BE2C (cell line): ENCODE results near the gene RANBP3L.

Experiments
- DNase-seq: peaks from one replicate; pipeline ENCODE4 v3.0.0-alpha.2; 2020
- H3K27me3 ChIP-seq: fragments of 250-450 bp; sonication (Bioruptor Pico); 2 replicates; pipeline ENCODE4 v1.5.1; 2020; ENCODE audit warnings: mild to moderate bottlenecking
- H3K36me3 ChIP-seq: fragments of 250-450 bp; sonication (Bioruptor Pico); 2 replicates; pipeline ENCODE4 v1.5.1; 2020; ENCODE audit warnings: mild to moderate bottlenecking
- H3K4me1 ChIP-seq: fragments of 250-450 bp; sonication (Bioruptor Pico); 2 replicates; pipeline ENCODE4 v1.5.1; 2020
- H3K4me3 ChIP-seq: 2 replicates; pipeline ENCODE4 v1.5.1; 2011; ENCODE audit warnings: low read depth, low read length
- H3K9me3 ChIP-seq: fragments of 250-450 bp; sonication (Bioruptor Pico); 2 replicates; pipeline ENCODE4 v1.5.1; 2020
- TF ChIP-seq, protein P1 (sequence below): IDR thresholded peaks from 2 replicates; pipeline ENCODE4 v1.5.1; 2012; ENCODE audit warnings: mild to moderate bottlenecking, low read depth, low read length

The RANBP3L gene

DNA sequence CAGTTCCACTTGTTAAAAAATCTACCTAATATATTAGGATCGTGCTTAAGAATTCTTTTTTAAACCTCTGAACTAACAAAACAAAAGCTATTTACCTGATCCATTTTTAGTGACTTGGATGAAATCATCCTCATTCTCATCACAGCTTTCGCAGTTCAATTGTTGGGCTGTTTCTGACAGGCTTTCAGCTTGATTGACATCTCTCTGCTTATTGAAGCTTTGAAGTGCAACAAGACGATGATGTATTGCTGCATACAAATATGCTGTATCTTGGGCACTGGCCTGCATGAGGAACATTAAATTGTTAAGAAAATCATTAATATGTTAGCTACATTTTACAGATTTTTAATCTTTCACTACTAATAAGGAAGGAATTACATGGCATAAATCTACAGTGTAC, 50.5 kb downstream of the RANBP3L start:
- no peaks in the 10 kb centered on the region for H3K4me1 ChIP-seq
- H3K9me3 ChIP-seq: no peaks in the 10 kb centered on the region
- TF ChIP-seq, protein P1, sequence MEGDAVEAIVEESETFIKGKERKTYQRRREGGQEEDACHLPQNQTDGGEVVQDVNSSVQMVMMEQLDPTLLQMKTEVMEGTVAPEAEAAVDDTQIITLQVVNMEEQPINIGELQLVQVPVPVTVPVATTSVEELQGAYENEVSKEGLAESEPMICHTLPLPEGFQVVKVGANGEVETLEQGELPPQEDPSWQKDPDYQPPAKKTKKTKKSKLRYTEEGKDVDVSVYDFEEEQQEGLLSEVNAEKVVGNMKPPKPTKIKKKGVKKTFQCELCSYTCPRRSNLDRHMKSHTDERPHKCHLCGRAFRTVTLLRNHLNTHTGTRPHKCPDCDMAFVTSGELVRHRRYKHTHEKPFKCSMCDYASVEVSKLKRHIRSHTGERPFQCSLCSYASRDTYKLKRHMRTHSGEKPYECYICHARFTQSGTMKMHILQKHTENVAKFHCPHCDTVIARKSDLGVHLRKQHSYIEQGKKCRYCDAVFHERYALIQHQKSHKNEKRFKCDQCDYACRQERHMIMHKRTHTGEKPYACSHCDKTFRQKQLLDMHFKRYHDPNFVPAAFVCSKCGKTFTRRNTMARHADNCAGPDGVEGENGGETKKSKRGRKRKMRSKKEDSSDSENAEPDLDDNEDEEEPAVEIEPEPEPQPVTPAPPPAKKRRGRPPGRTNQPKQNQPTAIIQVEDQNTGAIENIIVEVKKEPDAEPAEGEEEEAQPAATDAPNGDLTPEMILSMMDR: no peak

DNA sequence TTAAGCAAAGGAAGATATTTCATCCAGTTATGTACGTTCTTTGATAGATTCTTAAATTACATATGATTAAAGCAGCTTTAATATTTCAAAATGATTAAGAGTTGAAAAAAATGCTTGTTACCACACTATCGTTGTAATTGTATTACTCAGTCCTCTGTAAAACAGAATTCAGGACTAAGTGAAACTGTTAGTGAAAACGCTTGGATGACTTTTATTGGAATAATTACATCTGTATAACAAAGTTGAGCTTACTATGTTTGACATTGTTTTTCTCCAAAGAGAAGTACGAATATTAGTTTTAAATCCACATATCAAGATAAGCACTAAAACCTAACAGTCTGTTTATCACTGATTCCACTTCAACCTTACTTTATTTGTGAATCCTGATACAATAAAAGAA, 51.3 kb downstream of the RANBP3L start:
- no peaks in the 10 kb centered on the region for H3K4me1 ChIP-seq
- H3K4me3 ChIP-seq: no peak overlapping the region
- no peak for DNase-seq
- TF ChIP-seq, protein P1: no peak
- no peaks in the 10 kb centered on the region for H3K9me3 ChIP-seq
- no peaks in the 10 kb centered on the region for H3K36me3 ChIP-seq
- peaks cover 8% of the 10 kb centered on the region for H3K27me3 ChIP-seq

More for the DNA sequence above, 50.5 kb downstream of the RANBP3L start:
- Histone ChIP-seq H3K4me3 (no peak overlapping the region), H3K27me3 (peaks cover 10% of the 10 kb centered on the region), H3K36me3 (no peaks in the 10 kb centered on the region)
- no peak for DNase-seq

DNA sequence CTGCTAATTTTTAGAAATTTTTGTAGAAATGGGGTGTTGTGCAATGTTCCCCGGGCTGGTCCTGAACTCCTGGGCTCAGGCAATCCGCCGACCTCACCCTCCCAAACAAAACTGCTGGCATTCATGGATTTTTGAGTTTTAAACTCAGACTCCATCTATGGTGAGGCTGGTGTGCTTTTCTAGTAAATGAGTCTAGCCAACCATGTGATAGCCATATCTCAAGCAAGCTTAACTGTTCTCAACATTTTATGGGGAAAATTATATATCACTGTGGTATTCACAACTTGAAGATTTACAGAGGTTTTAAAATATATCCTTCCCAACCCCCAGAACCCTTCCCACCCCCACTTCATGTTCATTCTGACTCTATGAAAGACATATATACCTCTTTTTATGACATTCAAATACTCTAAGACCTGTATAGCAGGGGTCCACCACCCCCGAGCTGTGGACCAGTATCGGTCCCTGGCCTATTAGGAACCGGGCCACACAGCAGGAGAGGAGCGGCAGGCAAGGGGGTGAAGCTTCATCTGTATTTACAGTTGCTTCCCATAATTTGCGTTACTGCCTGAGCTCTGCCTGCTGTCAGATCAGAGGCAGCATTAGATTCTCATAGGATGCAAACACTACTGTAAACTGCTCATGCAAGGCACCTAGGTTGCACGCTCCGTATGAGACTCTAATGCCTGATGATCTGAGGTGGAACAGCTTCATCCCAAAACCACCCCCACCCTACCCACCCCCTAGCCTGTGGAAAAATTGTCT, 55.5 kb downstream of the RANBP3L start:
- Histone ChIP-seq H3K4me1 (no peaks in the 10 kb centered on the region), H3K27me3 (no peaks in the 10 kb centered on the region), H3K9me3 (peaks cover 3% of the 10 kb centered on the region; the same call in 1 of the 2 replicates), H3K4me3 (no peak overlapping the region), H3K36me3 (no peaks in the 10 kb centered on the region)
- DNase-seq: no peak
- TF ChIP-seq, protein P1: no peak

DNA sequence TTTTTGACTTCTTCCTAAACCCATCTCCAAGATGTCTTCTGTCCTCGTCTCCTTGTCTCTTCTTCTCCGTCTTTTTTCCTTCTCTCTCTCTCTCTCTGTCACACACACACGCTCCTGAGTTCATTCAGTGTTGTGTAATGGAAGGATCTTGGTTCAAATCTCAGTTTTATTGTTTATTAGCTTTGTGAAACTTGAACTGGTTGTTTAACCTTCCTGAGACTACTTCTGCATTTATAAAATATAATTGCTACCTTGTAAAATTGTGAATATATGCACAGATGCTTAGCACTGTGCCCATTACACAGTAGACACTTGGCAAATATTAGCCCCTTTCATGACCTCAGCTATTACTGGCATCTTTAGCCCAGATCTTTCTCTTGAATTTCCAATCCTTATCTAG, 57.6 kb downstream of the RANBP3L start:
- DNase-seq: no peak

DNA sequence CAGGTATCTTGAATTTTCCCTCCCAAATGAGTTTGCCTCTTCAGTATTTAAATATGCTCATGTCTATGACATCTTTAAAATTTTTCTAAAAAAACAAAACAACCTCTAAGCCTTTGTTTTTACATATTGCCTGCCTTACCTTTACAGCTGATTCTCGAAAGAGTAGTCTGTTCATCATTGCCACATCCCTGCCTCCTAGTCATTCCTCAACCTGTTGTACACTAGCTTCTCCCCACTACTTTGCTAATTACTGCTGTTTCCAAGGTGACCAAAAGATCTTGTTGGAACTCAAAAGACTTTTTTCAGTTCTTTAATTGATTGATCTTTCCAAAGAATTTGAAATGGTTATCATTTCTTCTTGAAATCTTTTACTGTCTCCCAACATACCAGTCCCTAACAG, 58.0 kb downstream of the RANBP3L start:
- Histone ChIP-seq H3K4me1 (no peaks in the 10 kb centered on the region), H3K27me3 (no peaks in the 10 kb centered on the region), H3K4me3 (no peak overlapping the region), H3K9me3 (peaks cover 3% of the 10 kb centered on the region; the same call in 1 of the 2 replicates), H3K36me3 (no peaks in the 10 kb centered on the region)
- DNase-seq: no peak
- TF ChIP-seq, protein P1: no peak

More for the DNA sequence above, 57.6 kb downstream of the RANBP3L start:
- H3K27me3 ChIP-seq: no peaks in the 10 kb centered on the region
- H3K36me3 ChIP-seq: no peaks in the 10 kb centered on the region
- peaks cover 3% of the 10 kb centered on the region; the same call in 1 of the 2 replicates for H3K9me3 ChIP-seq
- no peak overlapping the region for H3K4me3 ChIP-seq
- TF ChIP-seq, protein P1: no peak
- H3K4me1 ChIP-seq: no peaks in the 10 kb centered on the region
